Thoracic aorta (tissue), 2 donors: Measurements from ENCODE around the gene INSYN1. TPM values are rescaled to one million over a fixed set of nuclear protein-coding genes. Genes with fewer than 3 reads are reported as not detected.

Source experiments
- ATAC-seq: fragments of 150-250 bp; one replicate; pipeline ENCODE4 v1.8.0; 2017; ENCODE audit warnings: low read depth; ENCODE audit not compliant: insufficient number of reproducible peaks, low FRiP score
- DNase-seq: peaks from one replicate; pipeline ENCODE4 v3.0.0-alpha.2; 2020; ENCODE audit warnings: low spot score
- H3K27ac ChIP-seq, 2 donors: fragments of 200-600 bp; sonication (generic); 1 replicate in 1 of 2; 2 replicates in 1 of 2; pipeline ENCODE4 v1.5.1; 2016; ENCODE audit warnings: mild to moderate bottlenecking in 2 of 2, moderate library complexity in 2 of 2
- H3K27me3 ChIP-seq: fragments of 200-600 bp; sonication (generic); replicated peaks from 2 replicates; pipeline ENCODE4 v1.6.0; 2016; ENCODE audit warnings: mild to moderate bottlenecking; ENCODE audit not compliant: insufficient read depth
- H3K36me3 ChIP-seq: fragments of 200-600 bp; sonication (generic); one replicate; pipeline ENCODE4 v1.5.1; 2016
- H3K4me1 ChIP-seq, 2 donors: fragments of 200-600 bp; sonication (generic); 1 replicate in 1 of 2; 2 replicates in 1 of 2; pipeline versions ENCODE4 v1.5.1 to v1.6.0; 2016; ENCODE audit warnings: low read depth in 2 of 2, mild to moderate bottlenecking in 1 of 2; ENCODE audit not compliant: control insufficient read depth in 1 of 2
- H3K4me3 ChIP-seq: fragments of 200-600 bp; sonication (generic); 2 replicates; pipeline ENCODE4 v1.5.1; 2016; ENCODE audit warnings: mild to moderate bottlenecking
- H3K9me3 ChIP-seq: fragments of 200-600 bp; sonication (generic); 2 replicates; pipeline ENCODE4 v1.5.1; 2016
- CTCF ChIP-seq: fragments of 200-600 bp; sonication (generic); IDR thresholded peaks from one replicate; pipeline ENCODE4 v1.5.1; 2019; ENCODE audit warnings: antibody characterized with exemption
- total RNA-seq, 2 donors: library from RNA; depleted of rRNA; stranded (reverse); fragments of >200 nt; gene quantifications; one replicate each; pipeline versions ENCODE4 v1.1.0 to v1.2.3, GENCODE V29; 2016

The INSYN1 gene
- total RNA-seq, 2 donors from 2014 or later, result 10.6 to 15.2 TPM

DNA sequence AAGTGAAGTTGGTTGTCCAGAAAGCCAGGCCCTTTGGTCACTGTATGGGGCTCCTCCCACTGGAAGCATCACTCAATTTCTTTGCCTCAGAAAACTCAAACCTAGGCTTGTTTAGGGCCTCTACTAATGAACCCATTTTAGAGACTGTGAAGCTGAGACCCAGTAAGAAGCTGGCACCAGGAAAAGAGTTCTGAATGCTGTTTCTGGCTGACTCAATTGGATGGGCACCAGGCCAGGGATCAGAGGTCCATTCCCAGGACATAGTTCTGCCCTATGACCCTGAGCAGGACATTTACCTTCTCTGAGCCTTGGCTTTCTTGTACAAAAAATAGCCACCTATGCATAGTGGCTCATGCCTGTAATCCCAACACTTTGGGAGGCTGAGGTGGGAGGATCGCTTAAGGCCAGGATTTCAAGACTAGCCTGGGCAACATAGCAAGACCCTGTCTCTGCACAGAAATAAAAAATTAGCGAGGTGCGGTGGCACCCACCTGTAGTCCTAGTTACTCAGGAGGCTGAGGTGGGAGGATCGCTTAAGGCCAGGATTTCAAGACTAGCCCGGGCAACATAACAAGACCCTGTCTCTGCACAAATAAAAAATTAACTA is 38.4 kb downstream of the INSYN1 start:
- H3K27me3 ChIP-seq, result no peaks in the 10 kb centered on the region
- no peak overlapping the region for H3K27ac ChIP-seq
- H3K4me1 ChIP-seq, result peaks cover 0 to 13% of the 10 kb centered on the region in 2 donors
- no peaks in the 10 kb centered on the region for H3K9me3 ChIP-seq
- no peak for DNase-seq
- no peak overlapping the region for H3K4me3 ChIP-seq
- no peak for TF ChIP-seq CTCF
- no peak for ATAC-seq
- peaks cover 15% of the 10 kb centered on the region for H3K36me3 ChIP-seq

DNA sequence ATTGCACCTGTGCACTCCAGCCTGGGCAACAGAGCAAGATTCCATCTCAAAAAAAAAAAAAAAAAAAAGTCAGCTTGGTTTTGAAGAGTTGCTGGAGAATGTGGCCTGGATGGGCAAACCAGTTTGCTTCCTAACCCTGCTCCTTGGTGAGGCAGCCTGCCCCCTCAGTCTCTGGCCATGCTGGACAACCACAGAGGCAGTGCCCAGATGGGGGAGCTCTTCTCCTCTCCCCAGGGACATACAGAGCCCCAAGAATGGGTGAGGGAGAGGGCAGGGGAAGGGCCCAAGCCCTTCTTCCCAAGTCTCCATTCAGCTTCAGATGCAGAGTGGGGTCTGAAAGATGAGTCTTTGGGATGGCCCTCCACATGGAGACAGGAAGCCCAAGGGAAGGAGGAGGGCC is 41.0 kb downstream of the INSYN1 start:
- DNase-seq (no peak), ATAC-seq (no peak)
- Histone ChIP-seq H3K27me3 (no peaks in the 10 kb centered on the region), H3K9me3 (no peaks in the 10 kb centered on the region), H3K36me3 (peaks cover 24% of the 10 kb centered on the region), H3K4me1 (peaks cover 0 to 13% of the 10 kb centered on the region in 2 donors), H3K27ac (no peak overlapping the region), H3K4me3 (no peak overlapping the region)
- TF ChIP-seq CTCF, result no peak

- no peak for DNase-seq
- no peak for TF ChIP-seq CTCF
- Histone ChIP-seq H3K27me3 (no peaks in the 10 kb centered on the region), H3K4me1 (peaks cover 0 to 7% of the 10 kb centered on the region in 2 donors), H3K4me3 (no peak overlapping the region), H3K9me3 (no peaks in the 10 kb centered on the region), H3K27ac (no peak overlapping the region), H3K36me3 (peaks cover 29% of the 10 kb centered on the region)
- ATAC-seq, result no peak
These were observed 41.6 kb downstream of the INSYN1 start for GRCh38 chr15:73711526-73711925.

GRCh38 chr15:73710321-73710720 is 42.8 kb downstream of the INSYN1 start:
- no peaks in the 10 kb centered on the region for H3K27me3 ChIP-seq
- peaks cover 33% of the 10 kb centered on the region for H3K36me3 ChIP-seq
- ATAC-seq (no peak), DNase-seq (no peak)
- no peak for TF ChIP-seq CTCF
- H3K27ac ChIP-seq, result no peak overlapping the region
- no peak overlapping the region for H3K4me3 ChIP-seq
- no peaks in the 10 kb centered on the region for H3K9me3 ChIP-seq
- peaks cover 0 to 3% of the 10 kb centered on the region in 2 donors for H3K4me1 ChIP-seq

DNA sequence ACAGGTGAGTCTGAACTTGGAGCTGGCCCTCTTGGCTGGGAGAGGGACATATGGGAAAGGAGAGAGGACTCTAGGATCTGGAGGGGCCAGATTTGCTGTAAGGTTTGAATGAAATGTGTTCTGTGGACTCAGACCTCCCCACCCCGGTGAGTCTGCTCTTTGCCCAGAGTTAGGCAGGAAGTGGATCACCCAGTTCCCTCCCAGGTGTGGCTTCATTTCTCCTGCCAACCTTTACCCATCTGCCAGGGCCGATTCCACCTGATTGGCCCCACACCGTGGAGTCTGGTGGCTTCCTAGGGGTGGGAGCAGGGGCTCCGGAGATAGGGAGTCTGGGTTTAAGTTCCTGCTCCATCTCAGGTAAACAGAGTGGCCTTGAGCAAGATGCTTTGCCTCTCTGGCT is 43.5 kb downstream of the INSYN1 start:
- peaks cover 0 to 3% of the 10 kb centered on the region in 2 donors for H3K4me1 ChIP-seq
- H3K4me3 ChIP-seq, result no peak overlapping the region
- no peak for ATAC-seq
- peaks cover 38% of the 10 kb centered on the region for H3K36me3 ChIP-seq
- no peak for TF ChIP-seq CTCF
- H3K27me3 ChIP-seq, result no peaks in the 10 kb centered on the region
- DNase-seq, result no peak
- H3K27ac ChIP-seq, result no peak overlapping the region
- no peaks in the 10 kb centered on the region for H3K9me3 ChIP-seq
